A549 (cell line): Measurements from ENCODE around the gene CLIC4. TPM values are rescaled to one million over a fixed set of nuclear protein-coding genes. Genes with fewer than 3 reads are reported as not detected.

Source experiments
- ATAC-seq, 2 experiments: fragments of 200-7000 bp in 1 of 2; fragments of >200 bp in 1 of 2; cut with Nextera tagmentation in 1 of 2; cut with Tn5 transposase in 1 of 2; 3 replicates each; pipeline versions ENCODE4 v1.8.0 to v1.9.1; 2018 to 2020; ENCODE audit warnings: mild to moderate bottlenecking in 1 of 2, moderate library complexity in 1 of 2
- CTCF ChIA-PET: fragments of 300-600 bp; sonication (Branson Sonifier 250); formaldehyde crosslinking; extraction: SDS; loops from one replicate; lab custom pipeline; 2021; ENCODE audit warnings: antibody characterized with exemption, inconsistent platforms; lab: Yijun Ruan, JAX
- POLR2A ChIA-PET: fragments of 350-600 bp; formaldehyde crosslinking; extraction: SDS; loops from one replicate; lab custom pipeline; 2021; ENCODE audit warnings: antibody characterized with exemption, inconsistent platforms; lab: Yijun Ruan, JAX
- DNase-seq, 2 experiments: peaks; one replicate each; pipeline versions ENCODE4 v3.0.0 to v3.0.0-alpha.2; 2011 to 2016; ENCODE audit warnings: low read depth in 1 of 2, low spot score in 1 of 2
- FAIRE-seq: peaks from 2 replicates; lab custom pipeline; 2011; peaks lifted over from hg19 to GRCh38; lab: Jason Lieb, UNC
- H3K27ac ChIP-seq, 2 experiments: fragments of >200 bp; sonication (Bioruptor Twin); formaldehyde crosslinking; 3 replicates each; pipeline ENCODE4 v1.5.1; 2016 to 2017
- H3K4me1 ChIP-seq: fragments of >200 bp; sonication (Bioruptor Twin); formaldehyde crosslinking; 3 replicates; pipeline ENCODE4 v1.6.1; 2016
- H3K4me2 ChIP-seq: fragments of >200 bp; sonication (Bioruptor Twin); formaldehyde crosslinking; 3 replicates; pipeline ENCODE4 v1.6.1; 2016
- H3K4me3 ChIP-seq: fragments of >200 bp; sonication (Bioruptor Twin); formaldehyde crosslinking; 3 replicates; pipeline ENCODE4 v1.5.1; 2016
- H3K9me3 ChIP-seq: fragments of >200 bp; sonication (Bioruptor Twin); formaldehyde crosslinking; 3 replicates; pipeline ENCODE4 v1.6.1; 2016
- BCL3 ChIP-seq: fragments of >200 bp; sonication (Bioruptor Twin); formaldehyde crosslinking; IDR thresholded peaks from 3 replicates; pipeline ENCODE4 v1.6.1; 2016
- BHLHE40 ChIP-seq: IDR thresholded peaks from 2 replicates; pipeline ENCODE4 v1.6.1; 2012; ENCODE audit warnings: low read depth, low read length, inconsistent platforms
- CBX8 ChIP-seq: fragments of 200-600 bp; sonication (generic); IDR thresholded peaks from 2 replicates; pipeline ENCODE4 v1.6.1; 2016
- CHD4 ChIP-seq: fragments of 200-600 bp; sonication (generic); IDR thresholded peaks from 2 replicates; pipeline ENCODE4 v1.6.1; 2016; ENCODE audit warnings: antibody characterized with exemption, mild to moderate bottlenecking, borderline replicate concordance
- ELK1 ChIP-seq: fragments of 150-350 bp; IDR thresholded peaks from 2 replicates; pipeline ENCODE4 v1.6.1; 2014; ENCODE audit warnings: low read depth, mild to moderate bottlenecking, low read length
- EP300 ChIP-seq, 2 experiments: fragments of >200 bp; sonication (Bioruptor Twin); formaldehyde crosslinking; IDR thresholded peaks; 2 replicates in 1 of 2; 3 replicates in 1 of 2; pipeline ENCODE4 v1.6.1; 2016 to 2017
- FOSB ChIP-seq: fragments of 250-450 bp; sonication (Bioruptor Pico); IDR thresholded peaks from 2 replicates; pipeline ENCODE4 v1.5.0; 2020; ENCODE audit warnings: mild to moderate bottlenecking, moderate library complexity
- FOSL2 ChIP-seq, 2 experiments: fragments of 450-650 bp in 1 of 2; fragments of >200 bp in 1 of 2; sonication (Bioruptor Twin) in 1 of 2; formaldehyde crosslinking; IDR thresholded peaks; 2 replicates each; pipeline versions ENCODE4 v1.5.0 to v1.6.1; 2016 to 2020; ENCODE audit warnings: mild to moderate bottlenecking in 1 of 2, moderate library complexity in 1 of 2
- HES2 ChIP-seq: fragments of >200 bp; sonication (Bioruptor Twin); formaldehyde crosslinking; IDR thresholded peaks from 2 replicates; pipeline ENCODE4 v1.6.1; 2016
- HOXB5 ChIP-seq: fragments of 250-450 bp; sonication (Bioruptor Pico); IDR thresholded peaks from 2 replicates; pipeline ENCODE4 v1.5.0; 2020; ENCODE audit warnings: mild to moderate bottlenecking, moderate library complexity
- JUNB ChIP-seq: fragments of >200 bp; sonication (Bioruptor Twin); formaldehyde crosslinking; IDR thresholded peaks from 2 replicates; pipeline ENCODE4 v1.6.1; 2016
- KDM1A ChIP-seq: fragments of 200-600 bp; sonication (generic); IDR thresholded peaks from 2 replicates; pipeline ENCODE4 v1.6.1; 2016; ENCODE audit warnings: low read depth, mild to moderate bottlenecking
- PHF8 ChIP-seq: fragments of 200-600 bp; sonication (generic); IDR thresholded peaks from 2 replicates; pipeline ENCODE4 v1.6.1; 2016; ENCODE audit warnings: low read depth, mild to moderate bottlenecking, antibody characterized with exemption, moderate library complexity, borderline replicate concordance
- RAD21 ChIP-seq, 2 experiments: fragments of >200 bp in 1 of 2; sonication (Bioruptor Twin) in 1 of 2; formaldehyde crosslinking in 1 of 2; IDR thresholded peaks in 1 of 2; conservative IDR thresholded peaks in 1 of 2; 2 replicates in 1 of 2; 3 replicates in 1 of 2; pipeline ENCODE4 v1.6.1; 2012 to 2018; ENCODE audit warnings: inconsistent platforms in 1 of 2
- RCOR1 ChIP-seq: fragments of 150-350 bp; IDR thresholded peaks from 2 replicates; pipeline ENCODE4 v1.6.1; 2014; ENCODE audit warnings: antibody characterized with exemption, low read length, low read depth
- SREBF2 ChIP-seq: fragments of 450-650 bp; IDR thresholded peaks from 2 replicates; pipeline ENCODE4 v1.6.1; 2014; ENCODE audit warnings: mild to moderate bottlenecking, moderate library complexity
- TFCP2L1 ChIP-seq: fragments of 250-450 bp; sonication (Bioruptor Pico); IDR thresholded peaks from 2 replicates; pipeline ENCODE4 v1.5.0; 2021; ENCODE audit warnings: mild to moderate bottlenecking
- ZC3H11A ChIP-seq: fragments of 450-650 bp; IDR thresholded peaks from 2 replicates; pipeline ENCODE4 v1.6.1; 2014; ENCODE audit warnings: antibody characterized with exemption, mild to moderate bottlenecking
- WGBS: methylation state at CpG from one replicate; pipeline ENCODE4 v1.1.6; 2017; ENCODE audit errors: missing lambda C conversion rate; 5-methylcytosine and 5-hydroxymethylcytosine counted together
- polyA plus RNA-seq, 4 experiments: library from polyadenylated mRNA; depleted of rRNA in 3 of 4; stranded (reverse); fragments of >200 nt; fragmentation: RNase III in 1 of 4; extraction: RNeasy Plus Mini Kit Qiagen cat#74134 plus additional on column Dnase treatment in 1 of 4; gene quantifications; 2 replicates in 3 of 4; 3 replicates in 1 of 4; pipeline ENCODE4 v1.2.3, GENCODE V29; 2011 to 2017
- TF ChIP-seq, protein P1 (sequence below): fragments of 450-650 bp; IDR thresholded peaks from 2 replicates; pipeline ENCODE4 v1.6.1; 2014; ENCODE audit warnings: antibody characterized with exemption
- TF ChIP-seq, protein P2 (sequence below): IDR thresholded peaks from 2 replicates; pipeline ENCODE4 v1.6.1; 2012

Gene CLIC4
- polyA plus RNA-seq, 2 of the 4 experiments (the other 2 are of a cell fraction) = 52.1 to 97.4 TPM

DNA sequence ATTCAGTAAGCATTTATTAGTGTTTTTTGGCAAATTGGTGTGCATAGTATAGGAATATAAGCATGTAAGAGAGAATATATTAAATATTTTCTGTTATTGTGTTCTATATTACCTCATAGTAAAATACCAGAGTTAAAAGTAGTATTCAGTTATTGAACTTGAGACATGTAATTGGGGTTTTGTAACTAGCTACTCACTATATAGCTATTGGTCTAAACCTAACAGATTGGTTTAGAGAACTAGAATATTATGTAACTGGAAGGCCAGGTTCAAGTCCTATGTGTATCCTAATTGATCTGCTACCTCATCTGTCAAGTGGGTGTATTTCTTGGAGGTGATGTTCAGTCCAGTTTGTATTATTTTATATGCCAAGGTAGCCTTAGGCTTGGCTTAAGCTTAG lies 26.3 kb downstream of the CLIC4 start (continued):
- TF ChIP-seq ELK1 = no peak

GRCh38 chr1:24773618-24774017 lies 28.4 kb downstream of the CLIC4 start:
- no peak for TF ChIP-seq JUNB
- TF ChIP-seq, all 56 proteins: peak for 0
- no peak for ATAC-seq
- CTCF ChIA-PET = interaction anchor here (0.6 to 2.7 kb wide), 2 partner anchors 16 to 85 kb away, joined by 3 to 8 read pairs; no protein-coding TSS in a partner anchor

GRCh38 chr1:24775348-24775747 lies 30.1 kb downstream of the CLIC4 start:
- POLR2A ChIA-PET = no interaction called here
- no peak overlapping the region for H3K4me2 ChIP-seq
- DNase-seq (no peak), ATAC-seq (no peak), FAIRE-seq (no peak)
- TF ChIP-seq BHLHE40 = no peak
- no peak for TF ChIP-seq RAD21 (conservative IDR thresholded peaks at IDR 0.05 in 1 of 2, IDR thresholded peaks at IDR 0.05 in 1 of 2)
- no peak for TF ChIP-seq CHD4
- peaks cover 9% of the 10 kb centered on the region; the same call in 2 of the 3 replicates for H3K4me1 ChIP-seq
- CTCF ChIA-PET = interaction anchor here (0.7 to 2.7 kb wide), 4 partner anchors 33 to 168 kb away, joined by 3 to 8 read pairs (median 3); no protein-coding TSS in a partner anchor
- no peaks in the 10 kb centered on the region for H3K9me3 ChIP-seq
- WGBS = 89% methylated on average over 3 of the region's 3 CpGs
- no peak overlapping the region for H3K27ac ChIP-seq
- H3K4me3 ChIP-seq = no peak overlapping the region

More at GRCh38 chr1:24773618-24774017, 28.4 kb downstream of the CLIC4 start:
- Histone ChIP-seq H3K4me1 (peaks cover 26% of the 10 kb centered on the region), H3K9me3 (no peaks in the 10 kb centered on the region), H3K27ac (no peak overlapping the region), H3K4me2 (no peak overlapping the region), H3K4me3 (no peak overlapping the region)
- POLR2A ChIA-PET = no interaction called here
- DNase-seq (no peak), FAIRE-seq (no peak)

DNA sequence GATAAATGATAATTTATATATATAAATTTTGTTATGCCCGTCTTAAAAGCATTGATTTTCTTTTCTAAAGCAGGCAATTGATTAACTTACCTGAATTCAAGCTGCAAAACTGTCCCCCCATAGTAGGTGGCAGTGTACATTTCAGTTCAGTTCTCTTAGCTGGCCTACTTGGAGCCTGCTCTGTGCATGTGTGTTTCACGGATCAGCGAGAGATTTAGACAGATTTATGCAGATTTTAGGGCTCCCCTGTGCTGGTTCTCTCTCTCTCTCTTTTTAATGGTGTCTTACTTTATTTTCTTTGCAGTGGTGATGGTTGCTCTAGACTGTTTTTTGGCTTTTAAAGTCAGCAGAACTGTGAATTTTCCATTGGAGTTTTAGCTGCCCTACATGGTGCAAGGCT lies 30.7 kb downstream of the CLIC4 start:
- H3K9me3 ChIP-seq = no peaks in the 10 kb centered on the region
- 82% methylated on average over 3 of the region's 3 CpGs for WGBS
- no peak overlapping the region for H3K4me2 ChIP-seq
- CTCF ChIA-PET = interaction anchor here (0.6 kb wide), 1 partner anchor 86 kb away, joined by 3 read pairs; no protein-coding TSS in a partner anchor
- no peak for ATAC-seq
- TF ChIP-seq FOSL2 (IDR thresholded peaks at IDR 0.05) (no peak), FOSL2 (CRISPR knock-in tag; IDR thresholded peaks at IDR 0.05) (no peak), HOXB5 (CRISPR knock-in tag) (no peak), EP300 (IDR thresholded peaks at IDR 0.05) (no peak), RCOR1 (no peak), HES2 (no peak), ZC3H11A (no peak), TFCP2L1 (CRISPR knock-in tag) (no peak), BCL3 (no peak), PHF8 (no peak), CHD4 (no peak), FOSB (CRISPR knock-in tag) (no peak), RAD21 (conservative IDR thresholded peaks at IDR 0.05 in 1 of 2, IDR thresholded peaks at IDR 0.05 in 1 of 2) (no peak), KDM1A (no peak), CBX8 (no peak), SREBF2 (no peak)
- TF ChIP-seq, protein P1, sequence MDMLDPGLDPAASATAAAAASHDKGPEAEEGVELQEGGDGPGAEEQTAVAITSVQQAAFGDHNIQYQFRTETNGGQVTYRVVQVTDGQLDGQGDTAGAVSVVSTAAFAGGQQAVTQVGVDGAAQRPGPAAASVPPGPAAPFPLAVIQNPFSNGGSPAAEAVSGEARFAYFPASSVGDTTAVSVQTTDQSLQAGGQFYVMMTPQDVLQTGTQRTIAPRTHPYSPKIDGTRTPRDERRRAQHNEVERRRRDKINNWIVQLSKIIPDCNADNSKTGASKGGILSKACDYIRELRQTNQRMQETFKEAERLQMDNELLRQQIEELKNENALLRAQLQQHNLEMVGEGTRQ = no peak
- TF ChIP-seq, protein P2, sequence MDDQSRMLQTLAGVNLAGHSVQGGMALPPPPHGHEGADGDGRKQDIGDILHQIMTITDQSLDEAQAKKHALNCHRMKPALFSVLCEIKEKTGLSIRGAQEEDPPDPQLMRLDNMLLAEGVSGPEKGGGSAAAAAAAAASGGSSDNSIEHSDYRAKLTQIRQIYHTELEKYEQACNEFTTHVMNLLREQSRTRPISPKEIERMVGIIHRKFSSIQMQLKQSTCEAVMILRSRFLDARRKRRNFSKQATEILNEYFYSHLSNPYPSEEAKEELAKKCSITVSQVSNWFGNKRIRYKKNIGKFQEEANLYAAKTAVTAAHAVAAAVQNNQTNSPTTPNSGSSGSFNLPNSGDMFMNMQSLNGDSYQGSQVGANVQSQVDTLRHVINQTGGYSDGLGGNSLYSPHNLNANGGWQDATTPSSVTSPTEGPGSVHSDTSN = no peak
- no peak for DNase-seq
- H3K27ac ChIP-seq = no peak overlapping the region
- peaks cover 4% of the 10 kb centered on the region; the same call in 2 of the 3 replicates for H3K4me1 ChIP-seq
- POLR2A ChIA-PET = interaction anchor here (0.7 kb wide), 1 partner anchor 522 kb away, joined by 4 read pairs; no protein-coding TSS in a partner anchor
- H3K4me3 ChIP-seq = no peak overlapping the region
- FAIRE-seq = no peak
